ENCODE results near the gene SESN1.

- TF ChIP-seq CTCF (IDR thresholded peaks at IDR 0.05 in 4 of 5, conservative IDR thresholded peaks at IDR 0.05 in 1 of 5) (no peak), POLR2A (IDR thresholded peaks at IDR 0.05) (no peak)
These were observed 18.7 kb downstream of the SESN1 start for GRCh38 chr6:109075934-109076333.
